GM23338 (cell line): ENCODE results near the gene UCK1. TPM values are rescaled to one million over a fixed set of nuclear protein-coding genes. Genes with fewer than 3 reads are reported as not detected.

ENCODE experiments used
- ATAC-seq: fragments of 200-7000 bp; cut with Tn5 transposase; 3 replicates; pipeline ENCODE4 v1.9.1; 2020
- DNase-seq: peaks from one replicate; pipeline ENCODE4 v3.0.0-alpha.2; 2015; ENCODE audit warnings: low spot score
- H2AFZ ChIP-seq: fragments of 200-600 bp; sonication (generic); 2 replicates; pipeline ENCODE4 v1.8.0; 2016; ENCODE audit warnings: antibody characterized with exemption, mild to moderate bottlenecking, moderate library complexity
- H3F3A ChIP-seq: fragments of 200-600 bp; sonication (generic); replicated peaks from 2 replicates; pipeline ENCODE4 v1.8.0; 2017; ENCODE audit warnings: antibody characterized with exemption, mixed run types, low read depth
- H3K27ac ChIP-seq: fragments of 200-600 bp; sonication (generic); 2 replicates; pipeline ENCODE4 v1.6.1; 2016; ENCODE audit warnings: low read depth
- H3K27me3 ChIP-seq: fragments of 200-600 bp; sonication (generic); 2 replicates; pipeline ENCODE4 v1.8.0; 2016; ENCODE audit warnings: mild to moderate bottlenecking, mixed run types, moderate library complexity; ENCODE audit not compliant: insufficient read depth
- H3K36me3 ChIP-seq: fragments of 200-600 bp; sonication (generic); 2 replicates; pipeline ENCODE4 v1.8.0; 2016; ENCODE audit warnings: mild to moderate bottlenecking; ENCODE audit not compliant: insufficient read depth
- H3K4me1 ChIP-seq: fragments of 200-600 bp; sonication (generic); 2 replicates; pipeline ENCODE4 v1.8.0; 2016; ENCODE audit warnings: mild to moderate bottlenecking, moderate library complexity; ENCODE audit not compliant: insufficient read depth
- H3K4me2 ChIP-seq: fragments of 200-600 bp; sonication (generic); 2 replicates; pipeline ENCODE4 v1.7.1; 2017; ENCODE audit warnings: mixed run types
- H3K4me3 ChIP-seq: fragments of 200-600 bp; sonication (generic); 2 replicates; pipeline ENCODE4 v1.6.1; 2016; ENCODE audit warnings: mixed run types
- H3K79me2 ChIP-seq: fragments of 200-600 bp; sonication (generic); replicated peaks from 2 replicates; pipeline ENCODE4 v1.8.0; 2017; ENCODE audit warnings: mild to moderate bottlenecking; ENCODE audit not compliant: insufficient read depth
- H3K9me2 ChIP-seq: fragments of 200-600 bp; sonication (generic); 2 replicates; pipeline ENCODE4 v1.8.0; 2017; ENCODE audit not compliant: insufficient read depth
- H4K20me1 ChIP-seq: fragments of 200-600 bp; sonication (generic); replicated peaks from 2 replicates; pipeline ENCODE4 v1.8.0; 2017; ENCODE audit warnings: mild to moderate bottlenecking; ENCODE audit not compliant: insufficient read depth
- H3K27ac Mint-ChIP-seq: 2 replicates; pipeline ENCODE4 v1.8.0; 2020; ENCODE audit warnings: inconsistent platforms, mild to moderate bottlenecking, moderate library complexity, mixed read lengths
- H3K27me3 Mint-ChIP-seq: 3 replicates; pipeline ENCODE4 v1.8.0; 2022; ENCODE audit warnings: low read depth, mild to moderate bottlenecking, moderate library complexity, mixed read lengths, inconsistent platforms; ENCODE audit not compliant: insufficient read depth, poor library complexity
- H3K36me3 Mint-ChIP-seq: 3 replicates; pipeline ENCODE4 v1.8.0; 2021; ENCODE audit warnings: low read depth, mild to moderate bottlenecking, inconsistent platforms, moderate library complexity, mixed read lengths
- H3K4me1 Mint-ChIP-seq: 3 replicates; pipeline ENCODE4 v1.8.0; 2020; ENCODE audit warnings: mild to moderate bottlenecking, inconsistent platforms, mixed read lengths
- H3K4me3 Mint-ChIP-seq: 3 replicates; pipeline ENCODE4 v1.8.0; 2021; ENCODE audit warnings: moderate library complexity, mild to moderate bottlenecking, inconsistent platforms, mixed read lengths
- H3K9me3 Mint-ChIP-seq: 3 replicates; pipeline ENCODE4 v1.8.0; 2020; ENCODE audit warnings: moderate library complexity, mild to moderate bottlenecking, inconsistent platforms, mixed read lengths
- CREB1 ChIP-seq: fragments of 250-450 bp; sonication (Bioruptor Pico); IDR thresholded peaks from 2 replicates; pipeline ENCODE4 v1.5.0; 2020; ENCODE audit warnings: low read depth, mild to moderate bottlenecking, moderate library complexity
- CTCF ChIP-seq, 2 experiments: fragments of 200-600 bp in 1 of 2; sonication (generic) in 1 of 2; conservative IDR thresholded peaks; 2 replicates each; pipeline versions ENCODE4 v1.5.1 to v1.6.1; 2016 to 2017; ENCODE audit warnings: antibody characterized with exemption in 2 of 2, low read depth in 2 of 2, mild to moderate bottlenecking in 2 of 2, moderate library complexity in 1 of 2
- ETS1 ChIP-seq: IDR thresholded peaks from 2 replicates; pipeline ENCODE4 v1.6.1; 2016; ENCODE audit warnings: antibody characterized with exemption
- EZH2 ChIP-seq: fragments of 200-600 bp; sonication (generic); IDR thresholded peaks from one replicate; pipeline ENCODE4 v1.8.0; 2017; ENCODE audit warnings: antibody characterized with exemption, mild to moderate bottlenecking, low read depth; ENCODE audit not compliant: unreplicated experiment
- EZH2phosphoT487 ChIP-seq: fragments of 200-600 bp; sonication (generic); IDR thresholded peaks from one replicate; pipeline ENCODE4 v1.8.1; 2018; ENCODE audit warnings: antibody characterized with exemption; ENCODE audit not compliant: unreplicated experiment
- JUNB ChIP-seq: IDR thresholded peaks from one replicate; pipeline ENCODE4 v1.6.1; 2016; ENCODE audit warnings: antibody characterized with exemption; ENCODE audit not compliant: unreplicated experiment
- NANOG ChIP-seq: IDR thresholded peaks from 2 replicates; pipeline ENCODE4 v1.6.1; 2016; ENCODE audit warnings: antibody characterized with exemption, borderline replicate concordance
- POLR2AphosphoS5 ChIP-seq: IDR thresholded peaks from 2 replicates; pipeline ENCODE4 v1.6.1; 2016; ENCODE audit warnings: antibody characterized with exemption, low read depth
- REST ChIP-seq: IDR thresholded peaks from one replicate; pipeline ENCODE4 v1.6.1; 2018; ENCODE audit warnings: antibody characterized with exemption; ENCODE audit not compliant: unreplicated experiment
- STAT1 ChIP-seq: IDR thresholded peaks from one replicate; pipeline ENCODE4 v1.6.1; 2016; ENCODE audit warnings: antibody characterized with exemption; ENCODE audit not compliant: unreplicated experiment
- ZNF114 ChIP-seq: fragments of 250-450 bp; sonication (Bioruptor Pico); IDR thresholded peaks from 2 replicates; pipeline ENCODE4 v1.5.0; 2020; ENCODE audit warnings: mild to moderate bottlenecking, moderate library complexity
- ZNF331 ChIP-seq: fragments of 250-450 bp; sonication (Bioruptor Pico); IDR thresholded peaks from 2 replicates; pipeline ENCODE4 v1.5.0; 2020; ENCODE audit warnings: low read depth, mild to moderate bottlenecking, moderate library complexity
- ZNF462 ChIP-seq: fragments of 250-450 bp; sonication (Bioruptor Pico); IDR thresholded peaks from 2 replicates; pipeline ENCODE4 v1.5.0; 2020; ENCODE audit warnings: mild to moderate bottlenecking, moderate library complexity
- polyA plus RNA-seq: library from polyadenylated mRNA; unstranded; fragments of >200 nt; fragmentation: Nextera tagmentation; extraction: Ambion mirVana; gene quantifications from 2 replicates; pipeline ENCODE4 v1.2.1, GENCODE V29; 2016
- total RNA-seq: library from RNA; depleted of rRNA; stranded (reverse); fragments of >200 nt; shearing (Covaris generic); gene quantifications from 2 replicates; pipeline ENCODE4 v1.2.3, GENCODE V29; 2014

The UCK1 gene
- total and polyA plus RNA-seq, 2 experiments from 2014 or later, result 23.4 to 35.9 TPM

GRCh38 chr9:131580358-131580757, 49.3 kb upstream of the UCK1 start:
- H3K4me3 Mint-ChIP-seq, result no peak overlapping the region
- no peaks in the 10 kb centered on the region for H3K4me1 ChIP-seq
- no peak for ATAC-seq
- peaks cover 2% of the 10 kb centered on the region; the same call in 1 of the 3 replicates for H3K4me1 Mint-ChIP-seq
- H3K9me2 ChIP-seq, result no peaks in the 10 kb centered on the region
- TF ChIP-seq STAT1, result no peak
- TF ChIP-seq ZNF331 (CRISPR knock-in tag), result no peak
- TF ChIP-seq CREB1 (CRISPR knock-in tag), result no peak
- no peak for TF ChIP-seq EZH2phosphoT487
- TF ChIP-seq CTCF (conservative IDR thresholded peaks at IDR 0.05; ENCODE audit: low read depth in 2 of 2), result no peak
- no peak for TF ChIP-seq JUNB
- no peak for TF ChIP-seq REST
- TF ChIP-seq ETS1, result no peak
- TF ChIP-seq EZH2, result no peak
- TF ChIP-seq POLR2AphosphoS5, result no peak
- TF ChIP-seq NANOG, result no peak
- TF ChIP-seq ZNF114 (CRISPR knock-in tag), result no peak
- no peak for TF ChIP-seq ZNF462
- DNase-seq, result no peak
- no peak overlapping the region for H3K4me3 ChIP-seq
- H3F3A ChIP-seq, result no peaks in the 10 kb centered on the region
- H4K20me1 ChIP-seq, result no peaks in the 10 kb centered on the region
- peaks cover 27% of the 10 kb centered on the region for H3K36me3 Mint-ChIP-seq
- no peaks in the 10 kb centered on the region for H3K9me3 Mint-ChIP-seq
- no peak overlapping the region for H2AFZ ChIP-seq
- no peak overlapping the region for H3K4me2 ChIP-seq
- H3K27ac Mint-ChIP-seq, result no peak overlapping the region
- H3K27me3 Mint-ChIP-seq, result peaks cover 13% of the 10 kb centered on the region
- H3K36me3 ChIP-seq, result no peaks in the 10 kb centered on the region
- no peak overlapping the region for H3K27ac ChIP-seq
- H3K27me3 ChIP-seq, result no peaks in the 10 kb centered on the region
- H3K79me2 ChIP-seq, result no peaks in the 10 kb centered on the region
